ENCODE data around the gene EXOC4. TPM values are rescaled to one million over a fixed set of nuclear protein-coding genes. Genes with fewer than 3 reads are reported as not detected.
A peak's percentile ranks its signal among the peaks of the same experiment; 100 is the strongest.

Gene EXOC4
- total and polyA plus RNA-seq, 2 donors (not counting 1 experiment from before 2014, with no cell fraction given): 79.6 to 158 TPM

DNA sequence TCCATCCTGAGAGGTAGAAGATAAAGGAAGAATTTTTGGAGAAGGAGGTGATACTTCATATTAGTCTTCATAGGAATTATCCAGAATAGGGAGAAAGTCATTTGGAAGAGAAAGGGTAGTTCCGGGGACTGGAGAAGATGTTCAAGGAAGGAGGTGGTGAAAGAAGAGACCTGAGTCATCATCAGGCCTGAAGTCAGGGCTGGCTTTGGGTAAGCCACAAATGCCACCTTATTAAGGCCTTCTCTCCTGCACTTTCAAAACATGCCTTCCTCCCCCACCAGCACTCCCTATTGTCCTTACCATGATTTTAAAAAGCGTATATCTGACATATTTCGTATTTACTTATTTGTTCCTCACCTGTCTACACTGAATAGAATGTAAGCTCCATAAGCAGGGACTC is 762.1 kb downstream of the EXOC4 start:
- Histone ChIP-seq H3K4me2 (ENCODE audit: extremely low read depth, insufficient read depth, low read length) (no peak overlapping the region), H3K79me2 (ENCODE audit: control insufficient read depth, insufficient read depth, low read length) (no peaks in the 10 kb centered on the region), H3K27ac (ENCODE audit: insufficient read depth, low read length) (no peak overlapping the region), H3K4me1 (ENCODE audit: control insufficient read depth, extremely low read depth, insufficient read depth, low read length) (no peaks in the 10 kb centered on the region), H3K9me3 (ENCODE audit: control insufficient read depth, insufficient read depth, low read depth, low read length) (no peaks in the 10 kb centered on the region), H2AFZ (ENCODE audit: low read length) (no peak overlapping the region), H3K9ac (ENCODE audit: insufficient read depth, low read length) (no peak overlapping the region), H3K4me3 (replicated peaks in 1 of 4; ENCODE audit: control extremely low read depth in 1 of 4, insufficient read depth in 1 of 4, low read depth in 3 of 4, low read length in 4 of 4) (no peak overlapping the region), H3K27me3 (ENCODE audit: control insufficient read depth, insufficient read depth, low read length) (no peaks in the 10 kb centered on the region), H3K36me3 (ENCODE audit: control insufficient read depth, insufficient read depth, low read length) (no peaks in the 10 kb centered on the region), H4K20me1 (ENCODE audit: control insufficient read depth, extremely low read depth, insufficient read depth, low read length) (no peaks in the 10 kb centered on the region)
- DNase-seq (ENCODE audit: low read depth in 2 of 2): no peak
- no peak for TF ChIP-seq EZH2 (IDR thresholded peaks at IDR 0.05; ENCODE audit: low read length, missing control alignments)
- TF ChIP-seq CTCF (conservative IDR thresholded peaks at IDR 0.05 in 1 of 2, IDR thresholded peaks at IDR 0.05 in 1 of 2; ENCODE audit: low read depth in 1 of 2, low read length in 2 of 2): no peak

DNA sequence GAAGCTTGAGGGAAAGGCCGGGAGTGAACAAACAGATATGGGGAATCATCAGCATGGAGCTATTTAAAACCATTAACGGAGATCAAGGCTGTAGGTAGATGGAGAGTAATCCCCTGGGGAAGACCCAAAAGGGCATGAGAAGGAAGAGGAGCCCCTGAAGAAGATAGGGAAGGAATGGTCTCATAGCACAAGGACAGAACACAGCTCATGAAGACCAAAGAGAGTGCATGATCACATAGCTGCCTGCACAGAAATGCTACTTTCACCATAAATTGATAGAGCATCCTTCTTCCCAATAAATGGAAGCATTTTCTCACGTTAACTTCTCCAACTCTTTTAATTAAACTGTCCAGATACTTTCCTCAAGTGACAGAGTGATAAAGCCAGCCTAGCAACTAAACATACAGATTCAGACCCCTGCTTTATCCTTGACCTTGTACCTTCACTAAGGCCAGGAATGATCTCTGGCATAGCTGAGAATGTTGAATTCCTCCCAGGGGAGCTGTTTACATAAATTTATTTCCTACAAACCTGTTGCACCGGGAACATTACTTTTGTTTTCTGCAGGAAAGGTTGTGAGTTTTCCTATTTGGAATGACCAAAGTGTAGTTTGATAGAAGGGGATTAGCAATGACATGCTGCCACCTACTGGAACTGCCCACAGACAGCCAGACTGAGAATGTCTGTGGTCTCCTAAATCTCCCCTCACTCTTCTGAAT is 763.5 kb downstream of the EXOC4 start:
- Histone ChIP-seq H3K9ac (ENCODE audit: insufficient read depth, low read length) (no peak overlapping the region), H3K4me3 (replicated peaks in 1 of 4; ENCODE audit: control extremely low read depth in 1 of 4, insufficient read depth in 1 of 4, low read depth in 3 of 4, low read length in 4 of 4) (no peak overlapping the region), H3K27ac (ENCODE audit: insufficient read depth, low read length) (no peak overlapping the region), H3K9me3 (ENCODE audit: control insufficient read depth, insufficient read depth, low read depth, low read length) (no peaks in the 10 kb centered on the region), H4K20me1 (ENCODE audit: control insufficient read depth, extremely low read depth, insufficient read depth, low read length) (no peaks in the 10 kb centered on the region), H3K4me2 (ENCODE audit: extremely low read depth, insufficient read depth, low read length) (no peak overlapping the region), H3K36me3 (ENCODE audit: control insufficient read depth, insufficient read depth, low read length) (no peaks in the 10 kb centered on the region), H3K27me3 (ENCODE audit: control insufficient read depth, insufficient read depth, low read length) (no peaks in the 10 kb centered on the region), H2AFZ (ENCODE audit: low read length) (no peak overlapping the region), H3K4me1 (ENCODE audit: control insufficient read depth, extremely low read depth, insufficient read depth, low read length) (no peaks in the 10 kb centered on the region), H3K79me2 (ENCODE audit: control insufficient read depth, insufficient read depth, low read length) (no peaks in the 10 kb centered on the region)
- peak; percentile 20 to 43 for DNase-seq (ENCODE audit: low read depth in 2 of 2)
- peak; percentile 69 to 77 for TF ChIP-seq CTCF (conservative IDR thresholded peaks at IDR 0.05 in 1 of 2, IDR thresholded peaks at IDR 0.05 in 1 of 2; ENCODE audit: low read depth in 1 of 2, low read length in 2 of 2)
- no peak for TF ChIP-seq EZH2 (IDR thresholded peaks at IDR 0.05; ENCODE audit: low read length, missing control alignments)

- TF ChIP-seq EZH2 (IDR thresholded peaks at IDR 0.05; ENCODE audit: low read length, missing control alignments) (no peak), CTCF (conservative IDR thresholded peaks at IDR 0.05 in 1 of 2, IDR thresholded peaks at IDR 0.05 in 1 of 2; ENCODE audit: low read depth in 1 of 2, low read length in 2 of 2) (no peak)
- Histone ChIP-seq H3K9me3 (ENCODE audit: control insufficient read depth, insufficient read depth, low read depth, low read length) (no peaks in the 10 kb centered on the region), H4K20me1 (ENCODE audit: control insufficient read depth, extremely low read depth, insufficient read depth, low read length) (no peaks in the 10 kb centered on the region), H3K27me3 (ENCODE audit: control insufficient read depth, insufficient read depth, low read length) (no peaks in the 10 kb centered on the region), H3K27ac (ENCODE audit: insufficient read depth, low read length) (no peak overlapping the region), H2AFZ (ENCODE audit: low read length) (no peak overlapping the region), H3K4me1 (ENCODE audit: control insufficient read depth, extremely low read depth, insufficient read depth, low read length) (no peaks in the 10 kb centered on the region), H3K9ac (ENCODE audit: insufficient read depth, low read length) (no peak overlapping the region), H3K4me3 (replicated peaks in 1 of 4; ENCODE audit: control extremely low read depth in 1 of 4, insufficient read depth in 1 of 4, low read depth in 3 of 4, low read length in 4 of 4) (no peak overlapping the region), H3K36me3 (ENCODE audit: control insufficient read depth, insufficient read depth, low read length) (no peaks in the 10 kb centered on the region), H3K79me2 (ENCODE audit: control insufficient read depth, insufficient read depth, low read length) (no peaks in the 10 kb centered on the region), H3K4me2 (ENCODE audit: extremely low read depth, insufficient read depth, low read length) (no peak overlapping the region)
- DNase-seq (ENCODE audit: low read depth in 2 of 2): no peak
These were observed 764.0 kb downstream of the EXOC4 start for GRCh38 chr7:134016942-134017303.

All from fibroblast of lung (primary cell).